GM21529 (cell line): ENCODE results near the gene SSTR3.
A peak's percentile ranks its signal among the peaks of the same experiment; 100 is the strongest.

ENCODE experiments used
- ATAC-seq: cut with Tn5 transposase; IDR thresholded peaks from one replicate; pipeline ENCODE4 v1.9.1; 2021; ENCODE audit not compliant: unreplicated experiment

SSTR3 gene

DNA sequence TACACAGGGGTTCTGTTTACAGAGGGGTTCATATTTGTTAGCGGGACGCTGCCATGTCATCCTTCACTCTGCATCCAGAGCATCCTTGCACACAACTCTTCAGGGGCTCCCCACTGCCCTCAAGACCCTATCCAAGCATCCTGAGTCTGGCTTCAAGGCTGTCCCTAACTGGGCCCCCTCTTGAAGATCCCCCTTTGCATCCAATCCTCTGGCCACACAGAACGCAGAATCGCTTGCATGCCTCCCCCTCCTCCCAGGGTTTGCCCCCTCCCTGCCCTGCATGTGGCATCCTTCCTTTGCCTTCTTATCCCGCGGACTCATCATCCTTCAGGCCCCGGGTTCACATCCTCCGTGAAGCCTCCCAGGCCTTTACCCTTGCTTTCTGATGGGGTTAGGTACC is 42.9 kb downstream of the SSTR3 start:
- ATAC-seq: no peak

DNA sequence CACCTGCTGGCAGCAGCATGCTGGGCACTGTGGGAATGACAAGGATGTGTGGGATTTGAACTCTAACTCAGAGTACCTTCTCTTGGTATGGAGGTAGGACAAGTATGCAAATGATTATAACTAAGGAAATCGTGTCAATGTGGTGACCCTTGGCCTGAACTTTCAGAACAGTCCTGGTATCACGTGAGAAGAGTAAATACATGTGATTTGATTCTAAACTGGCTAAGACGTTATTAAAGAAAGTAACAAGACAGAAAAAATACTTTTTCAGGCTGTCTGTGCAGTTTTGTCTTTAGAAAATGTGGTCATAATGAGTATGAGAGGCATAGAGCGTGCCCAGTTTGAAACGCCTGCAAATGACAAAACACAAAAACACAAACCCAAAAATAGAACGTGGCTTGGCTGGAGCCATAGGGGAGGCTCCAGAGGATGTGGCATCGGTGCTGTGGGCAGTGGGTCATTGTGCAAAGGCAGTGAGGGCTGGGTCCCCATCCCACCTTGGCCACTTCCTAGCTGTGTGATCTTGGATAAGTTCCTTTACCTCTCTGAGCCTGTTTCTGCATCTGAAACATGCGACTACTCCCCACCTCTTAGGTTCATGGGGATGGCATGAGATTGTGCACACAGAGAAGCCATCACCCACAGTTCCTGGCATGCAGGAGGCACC is 44.2 kb downstream of the SSTR3 start:
- no peak for ATAC-seq

- no peak for ATAC-seq
Observed at GRCh38 chr22:37167176-37167980, 44.9 kb downstream of the SSTR3 start.

GRCh38 chr22:37166675-37167066 is 45.6 kb downstream of the SSTR3 start:
- ATAC-seq: no peak

GRCh38 chr22:37165940-37166674 is 46.2 kb downstream of the SSTR3 start:
- no peak for ATAC-seq

GRCh38 chr22:37165066-37165465 is 47.2 kb downstream of the SSTR3 start:
- no peak for ATAC-seq

- no peak for ATAC-seq
Observed at GRCh38 chr22:37164505-37164887, 47.8 kb downstream of the SSTR3 start.

GRCh38 chr22:37163575-37164504 is 48.4 kb downstream of the SSTR3 start:
- ATAC-seq: peak; percentile 40

- ATAC-seq: no peak
Observed at GRCh38 chr22:37163096-37163489, 49.2 kb downstream of the SSTR3 start.

DNA sequence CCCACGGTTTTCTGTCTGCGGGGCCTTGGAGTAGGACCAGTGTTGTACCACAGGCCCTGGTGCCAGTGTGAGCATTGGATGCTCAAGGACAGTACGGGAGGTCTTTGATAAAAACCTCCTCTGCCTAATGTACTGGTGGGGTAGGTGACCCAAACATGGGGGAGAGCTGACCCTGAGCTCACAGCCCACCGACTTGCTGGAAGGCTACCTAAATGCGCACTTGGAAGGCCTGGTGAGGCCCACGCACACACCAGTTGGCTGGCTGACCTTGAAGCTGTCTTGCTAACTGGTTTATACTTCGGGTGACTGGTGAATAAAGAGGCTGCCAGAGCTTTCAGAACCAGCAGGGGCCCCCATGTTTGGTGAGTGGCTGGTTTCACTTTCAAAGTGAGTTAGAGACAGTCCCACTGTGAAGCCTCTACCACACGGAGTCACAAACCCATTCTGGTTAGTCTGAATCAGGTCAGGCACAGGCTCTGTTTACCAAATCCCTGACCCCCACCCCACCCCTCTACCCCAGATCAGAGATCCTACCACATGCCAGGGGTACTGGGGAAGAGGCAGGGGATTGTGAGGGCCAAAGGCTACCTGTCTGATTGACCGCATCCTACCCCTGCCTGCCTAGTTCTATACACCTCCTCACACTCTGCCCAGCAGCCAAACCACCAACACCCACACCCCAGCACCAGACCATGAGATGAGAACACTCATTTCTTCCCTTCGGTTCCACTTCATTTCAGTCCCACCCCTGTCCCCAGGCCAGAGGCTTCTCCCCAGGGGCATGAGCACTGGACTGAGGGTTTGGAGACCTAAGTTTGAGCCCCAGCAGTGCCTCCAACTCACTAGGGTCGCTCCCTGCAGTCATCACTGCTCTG is 49.8 kb downstream of the SSTR3 start:
- peak; percentile 45 for ATAC-seq

DNA sequence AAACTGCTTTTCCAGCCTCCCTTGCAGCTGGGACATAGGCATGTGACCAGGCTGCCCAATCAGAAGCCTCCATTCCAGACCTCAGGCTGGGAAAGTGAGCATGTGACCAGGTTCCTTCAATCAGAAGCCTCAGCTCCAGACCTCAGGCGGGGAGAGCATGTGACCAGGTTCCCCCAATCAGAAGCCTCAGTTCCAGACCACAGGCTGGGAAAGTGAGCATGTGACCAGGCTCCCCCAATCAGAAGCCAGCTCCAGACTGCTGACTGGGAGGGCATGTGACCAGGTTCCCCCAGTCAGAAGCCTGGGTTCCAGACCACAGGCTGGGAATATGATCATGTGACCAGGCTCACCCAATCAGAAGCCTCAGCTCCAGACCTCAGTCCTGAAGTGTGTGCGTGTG is 50.8 kb downstream of the SSTR3 start:
- no peak for ATAC-seq

GRCh38 chr22:37160027-37160426 is 52.2 kb downstream of the SSTR3 start:
- ATAC-seq: no peak

DNA sequence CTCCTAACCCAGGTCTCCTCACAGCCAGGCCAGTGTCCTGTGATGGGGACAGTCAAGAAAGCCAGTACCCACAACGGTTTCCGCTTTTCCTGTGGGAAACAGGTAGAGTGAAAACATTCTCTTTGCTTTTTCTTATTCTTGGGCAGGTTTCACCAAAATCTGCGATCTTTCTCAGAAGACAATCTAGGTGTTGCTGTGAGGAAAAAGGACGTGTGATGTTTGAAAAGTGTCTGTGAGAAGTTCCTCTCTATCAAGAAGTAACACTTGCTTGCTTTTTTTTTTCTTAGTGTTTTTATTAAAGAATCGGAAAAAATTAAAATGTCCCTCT is 53.4 kb downstream of the SSTR3 start:
- no peak for ATAC-seq

DNA sequence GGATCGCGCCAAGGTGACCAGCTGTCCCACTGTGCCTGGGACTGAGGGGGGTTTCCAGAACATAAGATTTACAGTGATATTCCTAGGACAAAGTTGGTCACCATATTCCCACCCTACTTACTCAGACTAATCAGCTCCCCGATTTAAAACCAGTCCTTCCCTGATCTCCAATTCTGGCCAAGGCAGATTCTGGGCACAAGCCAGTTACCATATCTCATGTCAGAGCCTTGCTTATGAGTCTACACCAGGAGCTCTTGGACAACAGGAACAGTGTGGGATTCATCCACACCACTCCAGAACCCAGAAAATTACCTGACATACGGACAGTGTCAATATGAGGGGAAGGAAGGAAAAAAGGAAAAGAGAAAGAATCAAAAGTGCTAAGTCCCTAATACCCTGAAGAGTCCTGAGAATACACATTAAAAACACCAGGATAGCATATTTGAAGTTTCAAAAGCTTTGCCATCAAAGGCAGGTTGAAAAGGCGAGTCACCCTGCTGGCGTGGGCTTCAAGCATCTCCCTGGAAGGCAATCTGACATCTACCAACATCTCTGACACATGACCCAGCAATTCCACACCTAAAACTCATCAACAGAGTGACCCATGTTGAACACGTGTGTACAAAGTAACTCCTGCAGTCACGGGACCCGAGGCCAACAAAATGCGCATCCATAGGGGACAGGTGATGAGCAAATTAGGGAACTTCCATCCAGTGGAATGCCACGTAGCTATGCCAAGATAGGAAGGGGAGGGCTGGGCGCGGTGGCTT is 54.6 kb downstream of the SSTR3 start:
- no peak for ATAC-seq

DNA sequence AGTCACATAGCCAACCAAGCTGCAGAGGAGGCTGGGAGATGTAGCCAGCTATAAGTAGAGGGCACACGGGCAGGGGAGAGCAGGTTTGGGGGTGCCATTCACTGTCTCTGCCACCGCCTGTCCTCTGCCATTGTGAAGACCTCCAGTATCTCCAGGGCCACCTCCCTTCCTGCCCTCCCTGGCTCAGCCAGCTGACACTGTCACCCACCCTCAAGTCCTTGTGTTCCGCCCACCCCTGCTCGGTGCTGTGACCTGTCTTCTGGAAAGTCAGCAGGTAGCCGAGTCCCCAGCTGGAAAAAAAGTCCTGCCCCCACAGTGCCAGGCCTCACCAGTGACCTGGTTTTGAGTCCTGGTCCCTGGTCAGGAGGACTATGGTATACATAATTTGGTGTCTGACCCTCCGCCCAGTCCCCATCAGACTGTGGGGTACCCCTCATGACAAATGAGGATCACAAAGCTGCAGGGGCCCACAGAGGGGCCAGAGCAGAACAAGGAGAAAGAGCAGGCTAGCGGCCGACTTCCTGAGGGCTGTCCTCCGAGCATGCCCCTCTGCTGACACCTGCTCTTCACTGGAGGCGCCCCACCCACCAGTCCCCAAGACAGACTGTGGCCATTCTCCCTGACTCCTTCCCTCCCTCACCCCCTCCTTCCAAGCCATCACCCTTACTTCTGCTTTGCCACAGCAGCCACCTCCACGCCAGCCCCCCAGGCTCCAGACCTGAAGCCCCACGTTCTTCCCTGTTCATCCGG is 55.4 kb downstream of the SSTR3 start:
- ATAC-seq: no peak

GRCh38 chr22:37155971-37156370 is 56.3 kb downstream of the SSTR3 start:
- no peak for ATAC-seq

DNA sequence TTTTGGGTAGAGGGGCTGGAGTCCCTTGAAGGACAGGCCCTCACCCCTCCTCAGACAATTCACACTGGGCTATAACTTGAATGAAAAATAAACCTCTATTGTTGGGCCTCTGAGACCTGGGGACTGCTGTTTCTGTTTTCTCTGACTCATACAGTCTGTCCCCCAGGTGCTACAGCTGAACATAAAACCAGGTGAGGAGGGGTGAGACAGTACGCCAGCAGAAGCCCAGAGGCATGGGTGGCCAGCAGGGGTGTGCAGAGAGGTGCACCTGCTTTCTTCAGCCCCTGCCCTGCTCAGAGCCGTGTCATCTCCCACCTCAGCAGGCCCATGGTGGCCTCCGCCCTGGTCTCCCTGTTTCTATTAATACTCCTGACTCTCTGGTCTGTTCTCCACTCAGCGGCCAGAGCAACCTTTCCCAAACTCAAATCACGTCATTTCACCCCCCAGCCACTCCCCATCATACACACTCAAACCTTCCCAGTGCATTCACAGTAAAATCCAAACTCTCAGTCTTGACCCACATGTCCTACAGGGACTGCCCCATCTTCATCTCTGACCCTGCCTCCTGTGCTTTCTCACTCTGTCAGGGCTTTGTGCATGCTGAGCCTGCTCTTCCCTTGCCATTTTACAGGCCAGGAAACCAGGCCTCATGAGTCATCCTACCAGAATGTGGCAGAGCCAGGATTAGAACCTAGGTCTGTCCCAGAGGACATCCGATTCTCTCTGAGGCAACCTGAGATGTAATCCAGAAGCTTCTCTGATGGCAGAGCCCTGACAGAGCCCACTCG is 57.2 kb downstream of the SSTR3 start:
- peak; percentile 43 for ATAC-seq
